Colon (tissue), 2 donors: ENCODE data around the gene EEIG1.

Experiments used
- FAIRE-seq: peaks from 2 replicates; lab custom pipeline; 2012; peaks lifted over from hg19 to GRCh38; lab: Jason Lieb, UNC
- donor health status: control.
- donor health status: control.

Gene EEIG1

GRCh38 chr9:128001151-128001778, 20.5 kb upstream of the EEIG1 start:
- no peak for FAIRE-seq

- no peak for FAIRE-seq
These were observed 18.7 kb upstream of the EEIG1 start for GRCh38 chr9:127999461-127999860.

- no peak for FAIRE-seq
These were observed 12.9 kb upstream of the EEIG1 start for GRCh38 chr9:127993721-127994120.

- no peak for FAIRE-seq
These were observed 11.0 kb upstream of the EEIG1 start for GRCh38 chr9:127991757-127992274.

GRCh38 chr9:127991017-127991756, 10.4 kb upstream of the EEIG1 start:
- FAIRE-seq: no peak

GRCh38 chr9:127990554-127990953, 9.8 kb upstream of the EEIG1 start:
- no peak for FAIRE-seq

- FAIRE-seq: no peak
These were observed 8.3 kb upstream of the EEIG1 start for GRCh38 chr9:127989094-127989493.

- no peak for FAIRE-seq
These were observed 6.4 kb upstream of the EEIG1 start for GRCh38 chr9:127987103-127987614.

GRCh38 chr9:127985011-127985410, 4.2 kb upstream of the EEIG1 start:
- FAIRE-seq: no peak

GRCh38 chr9:127983847-127984289, 3.1 kb upstream of the EEIG1 start:
- no peak for FAIRE-seq

- FAIRE-seq: no peak
These were observed 2.1 kb upstream of the EEIG1 start for GRCh38 chr9:127982912-127983311.

- no peak for FAIRE-seq
These were observed 851 bp upstream of the EEIG1 start for GRCh38 chr9:127981559-127982121.

- FAIRE-seq: no peak
These were observed 606 bp downstream of the EEIG1 start for GRCh38 chr9:127980060-127980705.

- no peak for FAIRE-seq
These were observed 1.3 kb downstream of the EEIG1 start for GRCh38 chr9:127979333-127980059.

- no peak for FAIRE-seq
These were observed 1.8 kb downstream of the EEIG1 start for GRCh38 chr9:127979015-127979332.

- FAIRE-seq: no peak
These were observed 2.7 kb downstream of the EEIG1 start for GRCh38 chr9:127977884-127978647.

GRCh38 chr9:127977009-127977883, 3.5 kb downstream of the EEIG1 start:
- FAIRE-seq: no peak

- no peak for FAIRE-seq
These were observed 4.3 kb downstream of the EEIG1 start for GRCh38 chr9:127976498-127976897.

GRCh38 chr9:127975376-127976315, 5.1 kb downstream of the EEIG1 start:
- FAIRE-seq: no peak
